BLaER1 treated with 17β-estradiol and CSF1 and Interleukin-3, amounts not matched to agents 10 nM and 100 nM (cell line): ENCODE results near the gene CLEC16A.

Source experiments
- H3K27ac ChIP-seq, 11 experiments: shearing (Covaris generic); formaldehyde crosslinking; 2 replicates each; pipeline ENCODE4 v1.8.1; 2022
- H3K27me3 ChIP-seq, 11 experiments: shearing (Covaris generic); formaldehyde crosslinking; 2 replicates each; pipeline ENCODE4 v1.8.1; 2022
- H3K36me3 ChIP-seq, 11 experiments: shearing (Covaris generic); formaldehyde crosslinking; 2 replicates each; pipeline ENCODE4 v1.8.1; 2022
- H3K4me1 ChIP-seq, 10 experiments: shearing (Covaris generic); formaldehyde crosslinking; 2 replicates each; pipeline ENCODE4 v1.8.1; 2022
- H3K4me2 ChIP-seq, 11 experiments: shearing (Covaris generic); formaldehyde crosslinking; 2 replicates each; pipeline ENCODE4 v1.8.1; 2022
- H3K4me3 ChIP-seq, 10 experiments: shearing (Covaris generic); formaldehyde crosslinking; 2 replicates each; pipeline ENCODE4 v1.8.1; 2022
- H3K9ac ChIP-seq, 11 experiments: shearing (Covaris generic); formaldehyde crosslinking; 2 replicates each; pipeline ENCODE4 v1.8.1; 2022
- H3K9me3 ChIP-seq, 11 experiments: shearing (Covaris generic); formaldehyde crosslinking; replicated peaks in 1 of 11; 2 replicates each; pipeline ENCODE4 v1.8.1; 2022
- H4K20me1 ChIP-seq, 11 experiments: shearing (Covaris generic); formaldehyde crosslinking; 2 replicates each; pipeline ENCODE4 v1.8.1; 2022
- Cebpa-rat ChIP-seq, 11 experiments: shearing (Covaris generic); IDR thresholded peaks; 2 replicates each; pipeline ENCODE4 v1.8.1; 2022

CLEC16A gene

GRCh38 chr16:11088831-11089230 lies 144.5 kb downstream of the CLEC16A start:
- Histone ChIP-seq H3K9me3 (no peaks in the 10 kb centered on the region), H4K20me1 (peaks cover 0 to 36% (median 11%) of the 10 kb centered on the region in 11 experiments; a peak in 11 of 22 replicates), H3K27ac (peak overlapping the region in 3 of 11 experiments; percentile 7 to 37 (median 22); a peak in 4 of 22 replicates), H3K4me3 (no peak overlapping the region), H3K36me3 (peaks cover 0 to 64% (median 27%) of the 10 kb centered on the region in 11 experiments; a peak in 16 of 22 replicates), H3K4me1 (peaks cover 41 to 67% (median 60%) of the 10 kb centered on the region in 10 experiments), H3K9ac (0 out of 22 replicates have a peak overlapping the region, but pooled peaks of 2 of the 11 experiments have one; percentile 20 to 39), H3K27me3 (no peaks in the 10 kb centered on the region), H3K4me2 (peak overlapping the region; percentile 11 to 83 (median 70); a peak in 18 of 22 replicates)
- TF ChIP-seq Cebpa-rat (IDR thresholded peaks at IDR 0.05): no peak

- Histone ChIP-seq H3K27me3 (no peaks in the 10 kb centered on the region), H3K4me1 (peaks cover 49 to 70% (median 63%) of the 10 kb centered on the region in 10 experiments), H3K36me3 (peaks cover 0 to 56% (median 21%) of the 10 kb centered on the region in 11 experiments; a peak in 16 of 22 replicates), H3K9me3 (no peaks in the 10 kb centered on the region), H3K9ac (no peak overlapping the region), H3K4me3 (no peak overlapping the region), H3K4me2 (peak overlapping the region in 8 of 11 experiments; percentile 62 to 83 (median 75); a peak in 15 of 22 replicates), H3K27ac (no peak overlapping the region; a peak in 1 of 22 replicates), H4K20me1 (peaks cover 0 to 38% (median 11%) of the 10 kb centered on the region in 11 experiments; a peak in 10 of 22 replicates)
- no peak for TF ChIP-seq Cebpa-rat (IDR thresholded peaks at IDR 0.05)
Observed at GRCh38 chr16:11089504-11090124, 145.2 kb downstream of the CLEC16A start.

GRCh38 chr16:11090232-11090631 lies 145.9 kb downstream of the CLEC16A start:
- Histone ChIP-seq H4K20me1 (peaks cover 0 to 38% (median 9%) of the 10 kb centered on the region in 11 experiments; a peak in 10 of 22 replicates), H3K4me2 (no peak overlapping the region), H3K9ac (no peak overlapping the region), H3K27me3 (no peaks in the 10 kb centered on the region), H3K4me1 (peaks cover 55 to 76% (median 69%) of the 10 kb centered on the region in 10 experiments), H3K36me3 (peaks cover 0 to 50% (median 15%) of the 10 kb centered on the region in 11 experiments; a peak in 13 of 22 replicates), H3K9me3 (no peaks in the 10 kb centered on the region), H3K27ac (no peak overlapping the region), H3K4me3 (no peak overlapping the region)
- TF ChIP-seq Cebpa-rat (IDR thresholded peaks at IDR 0.05): no peak

- Histone ChIP-seq H3K9ac (no peak overlapping the region), H3K27ac (no peak overlapping the region), H3K27me3 (no peaks in the 10 kb centered on the region), H3K4me1 (peaks cover 56 to 85% (median 75%) of the 10 kb centered on the region in 10 experiments), H3K36me3 (peaks cover 0 to 44% (median 11%) of the 10 kb centered on the region in 11 experiments; a peak in 12 of 22 replicates), H3K4me2 (peak overlapping the region; percentile 11 to 83 (median 36); a peak in 17 of 22 replicates), H4K20me1 (peaks cover 0 to 31% (median 7%) of the 10 kb centered on the region in 11 experiments; a peak in 9 of 22 replicates), H3K4me3 (no peak overlapping the region), H3K9me3 (no peaks in the 10 kb centered on the region)
- TF ChIP-seq Cebpa-rat (IDR thresholded peaks at IDR 0.05): no peak
Observed at GRCh38 chr16:11091021-11091785, 146.8 kb downstream of the CLEC16A start.

- Histone ChIP-seq H3K27ac (peak overlapping the region in 8 of 11 experiments; percentile 18 to 66 (median 56); a peak in 14 of 22 replicates), H3K9ac (peak overlapping the region in 2 of 11 experiments; percentile 60 to 67; a peak in 1 of 22 replicates), H3K4me2 (peak overlapping the region; percentile 40 to 83 (median 76)), H3K27me3 (no peaks in the 10 kb centered on the region), H3K9me3 (no peaks in the 10 kb centered on the region), H3K36me3 (peaks cover 0 to 55% (median 21%) of the 10 kb centered on the region in 11 experiments; a peak in 18 of 22 replicates), H3K4me3 (no peak overlapping the region), H4K20me1 (peaks cover 0 to 25% (median 5%) of the 10 kb centered on the region in 11 experiments; a peak in 8 of 22 replicates), H3K4me1 (peaks cover 52 to 79% (median 69%) of the 10 kb centered on the region in 10 experiments)
- TF ChIP-seq Cebpa-rat (IDR thresholded peaks at IDR 0.05): no peak
Observed at GRCh38 chr16:11092788-11093571, 148.6 kb downstream of the CLEC16A start.

GRCh38 chr16:11093572-11094074 lies 149.3 kb downstream of the CLEC16A start:
- H3K9ac ChIP-seq: peak overlapping the region in 7 of 11 experiments; percentile 22 to 67 (median 51); a peak in 8 of 22 replicates
- H3K4me2 ChIP-seq: peak overlapping the region; percentile 40 to 83 (median 76)
- TF ChIP-seq Cebpa-rat (IDR thresholded peaks at IDR 0.05): no peak
- H3K9me3 ChIP-seq: no peaks in the 10 kb centered on the region
- peaks cover 0 to 21% (median 0%) of the 10 kb centered on the region in 11 experiments; a peak in 6 of 22 replicates for H4K20me1 ChIP-seq
- H3K4me1 ChIP-seq: peaks cover 45 to 73% (median 63%) of the 10 kb centered on the region in 10 experiments
- no peak overlapping the region for H3K4me3 ChIP-seq
- peak overlapping the region in 8 of 11 experiments; percentile 18 to 66 (median 56); a peak in 15 of 22 replicates for H3K27ac ChIP-seq
- H3K36me3 ChIP-seq: peaks cover 5 to 55% (median 27%) of the 10 kb centered on the region in 11 experiments; a peak in 18 of 22 replicates
- H3K27me3 ChIP-seq: no peaks in the 10 kb centered on the region

GRCh38 chr16:11094075-11094856 lies 149.9 kb downstream of the CLEC16A start:
- H3K9me3 ChIP-seq: no peaks in the 10 kb centered on the region
- peak overlapping the region; percentile 40 to 83 (median 76) for H3K4me2 ChIP-seq
- peaks cover 5 to 53% (median 33%) of the 10 kb centered on the region in 11 experiments; a peak in 18 of 22 replicates for H3K36me3 ChIP-seq
- peak overlapping the region in 9 of 11 experiments; percentile 18 to 66 (median 50); a peak in 17 of 22 replicates for H3K27ac ChIP-seq
- peaks cover 45 to 66% (median 56%) of the 10 kb centered on the region in 10 experiments for H3K4me1 ChIP-seq
- peak overlapping the region in 8 of 11 experiments; percentile 21 to 67 (median 44); a peak in 14 of 22 replicates for H3K9ac ChIP-seq
- H3K27me3 ChIP-seq: no peaks in the 10 kb centered on the region
- H4K20me1 ChIP-seq: peaks cover 0 to 19% (median 0%) of the 10 kb centered on the region in 11 experiments; a peak in 5 of 22 replicates
- TF ChIP-seq Cebpa-rat (IDR thresholded peaks at IDR 0.05): no peak
- no peak overlapping the region for H3K4me3 ChIP-seq
